ENCODE measurements around the gene KIF26B. TPM values are rescaled to one million over a fixed set of nuclear protein-coding genes. Genes with fewer than 3 reads are reported as not detected.
"Not testable (repeated sequence)": the region's sequence is repeated elsewhere in the genome, so short reads cannot be mapped to it uniquely, and the experiment has no call there.

Gene KIF26B
- polyA plus RNA-seq, 1 of the 3 experiments (the other 2 are of a cell fraction), result 2.6 TPM

DNA sequence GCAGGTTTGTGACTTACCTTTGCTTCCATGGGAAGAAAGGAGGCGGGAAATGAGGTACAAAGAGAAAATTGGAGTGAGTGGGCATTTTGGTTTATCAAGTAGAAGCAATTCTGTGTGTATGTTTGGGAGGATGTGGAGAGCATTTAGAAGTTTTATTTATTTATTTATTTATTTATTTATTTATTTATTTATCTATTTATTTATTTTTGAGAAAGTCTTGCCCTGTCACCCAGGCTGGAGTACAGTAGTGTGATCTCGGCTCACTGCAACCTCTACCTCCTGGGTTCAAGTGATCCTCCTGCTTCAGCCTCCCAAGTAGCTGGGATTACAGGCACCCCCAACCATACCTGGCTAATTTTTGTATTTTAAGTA lies 182.2 kb downstream of the KIF26B start:
- DNase-seq; H3K79me2 ChIP-seq (ENCODE audit: insufficient read depth); H4K20me1 ChIP-seq (ENCODE audit: insufficient read depth); CTCF ChIA-PET; H3K27me3 ChIP-seq (ENCODE audit: insufficient read depth); H3K9me2 ChIP-seq; H3K9me3 ChIP-seq; H3K4me2 ChIP-seq; H3F3A ChIP-seq (replicated peaks; ENCODE audit: insufficient read depth); H3K9ac ChIP-seq; H2AFZ ChIP-seq (ENCODE audit: low read depth); H3K4me3 ChIP-seq (ENCODE audit: low read depth in 2 of 2, low read length in 1 of 2): not testable (repeated sequence)
- 91% methylated on average over 2 of the region's 2 CpGs for WGBS (ENCODE audit: low lambda C conversion rate)
- Histone ChIP-seq H3K27ac (ENCODE audit: low read depth in 2 of 2, low read length in 1 of 2) (peak overlapping the region in 1 of 2 experiments; percentile 92; a peak in 2 of 4 replicates), H3K36me3 (replicated peaks in 1 of 2; ENCODE audit: control insufficient read depth in 1 of 2, insufficient read depth in 2 of 2, low read length in 1 of 2) (peaks cover 0 to 15% of the 10 kb centered on the region in 2 experiments), H3K4me1 (ENCODE audit: control insufficient read depth in 1 of 2, insufficient read depth in 2 of 2, low read depth in 1 of 2, low read length in 1 of 2) (peaks cover 0 to 40% of the 10 kb centered on the region in 2 experiments; a peak in 2 of 4 replicates)
- POLR2A ChIA-PET, result interaction anchor here (1.3 kb wide), 1 partner anchor 12 kb away, joined by 3 read pairs; no protein-coding TSS in a partner anchor

DNA sequence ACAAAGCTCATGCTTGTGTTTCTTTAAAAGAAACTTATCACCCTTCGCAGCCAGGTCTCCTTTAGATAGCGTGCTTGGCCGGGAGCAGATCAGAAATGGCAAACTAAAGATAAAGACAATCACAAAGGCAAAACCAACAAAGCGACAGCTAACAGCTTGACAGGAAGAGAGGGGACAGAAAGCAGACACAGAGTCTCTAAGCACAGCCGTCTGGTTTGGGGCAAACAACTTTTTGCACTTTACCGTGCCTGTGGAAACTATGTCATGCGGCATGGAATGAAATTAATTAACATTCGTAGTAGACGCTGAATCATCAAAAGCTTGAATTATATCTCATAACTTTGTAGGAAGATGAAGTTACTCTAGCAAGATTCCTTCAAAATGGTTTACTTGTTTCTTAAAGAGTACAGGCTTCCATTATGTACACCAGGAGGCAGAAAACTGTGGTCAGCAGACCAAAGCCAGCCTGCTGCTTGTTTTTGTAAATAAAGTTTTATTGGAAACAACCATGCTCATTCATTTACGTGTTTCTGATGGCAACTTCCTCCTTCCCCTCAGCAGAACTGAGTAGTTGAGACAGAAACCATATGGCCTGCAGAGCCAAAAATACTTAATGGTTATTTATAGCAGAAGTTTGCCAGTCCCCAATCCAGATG lies 183.2 kb downstream of the KIF26B start:
- no peak overlapping the region for H3K4me3 ChIP-seq (ENCODE audit: low read depth in 2 of 2, low read length in 1 of 2)
- peaks cover 0 to 5% of the 10 kb centered on the region in 2 experiments for H3K36me3 ChIP-seq (replicated peaks in 1 of 2; ENCODE audit: control insufficient read depth in 1 of 2, insufficient read depth in 2 of 2, low read length in 1 of 2)
- H3K9ac ChIP-seq, result no peak overlapping the region
- ChIA-PET POLR2A (interaction anchor here (1.3 kb wide), 1 partner anchor 13 kb away, joined by 3 read pairs; no protein-coding TSS in a partner anchor), CTCF (interaction anchor here (0.6 to 3.4 kb wide), 4 partner anchors 176 to 192 kb away, joined by 3 to 13 read pairs (median 6); no protein-coding TSS in a partner anchor)
- no peaks in the 10 kb centered on the region for H3K9me2 ChIP-seq
- H3K27ac ChIP-seq (ENCODE audit: low read depth in 2 of 2, low read length in 1 of 2), result peak overlapping the region; percentile 9 to 92; a peak in 2 of 4 replicates
- peaks cover 0 to 38% of the 10 kb centered on the region in 2 experiments; a peak in 2 of 4 replicates for H3K4me1 ChIP-seq (ENCODE audit: control insufficient read depth in 1 of 2, insufficient read depth in 2 of 2, low read depth in 1 of 2, low read length in 1 of 2)
- H2AFZ ChIP-seq (ENCODE audit: low read depth), result peak overlapping the region; percentile 66; the same call in 1 of the 2 replicates
- WGBS (ENCODE audit: low lambda C conversion rate), result 36% methylated on average over 10 of the region's 10 CpGs
- H3K9me3 ChIP-seq, result no peaks in the 10 kb centered on the region
- H3K4me2 ChIP-seq, result no peak overlapping the region
- DNase-seq, result peak; percentile 64
- no peaks in the 10 kb centered on the region for H3K27me3 ChIP-seq (ENCODE audit: insufficient read depth)
- H3K79me2 ChIP-seq (ENCODE audit: insufficient read depth), result no peaks in the 10 kb centered on the region
- H4K20me1 ChIP-seq (ENCODE audit: insufficient read depth), result no peaks in the 10 kb centered on the region
- H3F3A ChIP-seq (replicated peaks; ENCODE audit: insufficient read depth), result no peaks in the 10 kb centered on the region
- TF ChIP-seq NFIC (IDR thresholded peaks at IDR 0.05; ENCODE audit: borderline replicate concordance) (no peak), RXRA (IDR thresholded peaks at IDR 0.05; ENCODE audit: borderline replicate concordance, low read depth) (no peak), NRF1 (IDR thresholded peaks at IDR 0.05; ENCODE audit: low read depth, low read length) (no peak), JUND (IDR thresholded peaks at IDR 0.05) (no peak; the same call in 1 of the 2 replicates), FOSL2 (IDR thresholded peaks at IDR 0.05; ENCODE audit: borderline replicate concordance, low read depth) (no peak), GATA2 (CRISPR knock-in tag; IDR thresholded peaks at IDR 0.05) (peak; percentile 85), YY1 (IDR thresholded peaks at IDR 0.05; ENCODE audit: low read depth) (no peak), ELF1 (IDR thresholded peaks at IDR 0.05) (no peak), TCF12 (IDR thresholded peaks at IDR 0.05) (peak; percentile 39; the same call in 1 of the 2 replicates), GABPA (IDR thresholded peaks at IDR 0.05; ENCODE audit: low read depth) (no peak), RAD21 (IDR thresholded peaks at IDR 0.05; ENCODE audit: low read length) (no peak), EP300 (IDR thresholded peaks at IDR 0.05; ENCODE audit: borderline replicate concordance in 1 of 2, low read depth in 1 of 2, low read length in 1 of 2) (peak in 1 of 2 experiments; percentile 89; a peak in 2 of 4 replicates), TAF1 (IDR thresholded peaks at IDR 0.05; ENCODE audit: borderline replicate concordance, low read depth, low read length) (no peak)
- TF ChIP-seq, protein P1, sequence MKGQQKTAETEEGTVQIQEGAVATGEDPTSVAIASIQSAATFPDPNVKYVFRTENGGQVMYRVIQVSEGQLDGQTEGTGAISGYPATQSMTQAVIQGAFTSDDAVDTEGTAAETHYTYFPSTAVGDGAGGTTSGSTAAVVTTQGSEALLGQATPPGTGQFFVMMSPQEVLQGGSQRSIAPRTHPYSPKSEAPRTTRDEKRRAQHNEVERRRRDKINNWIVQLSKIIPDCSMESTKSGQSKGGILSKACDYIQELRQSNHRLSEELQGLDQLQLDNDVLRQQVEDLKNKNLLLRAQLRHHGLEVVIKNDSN (IDR thresholded peaks at IDR 0.05; ENCODE audit: borderline replicate concordance, low read depth), result no peak
- TF ChIP-seq, protein P2, sequence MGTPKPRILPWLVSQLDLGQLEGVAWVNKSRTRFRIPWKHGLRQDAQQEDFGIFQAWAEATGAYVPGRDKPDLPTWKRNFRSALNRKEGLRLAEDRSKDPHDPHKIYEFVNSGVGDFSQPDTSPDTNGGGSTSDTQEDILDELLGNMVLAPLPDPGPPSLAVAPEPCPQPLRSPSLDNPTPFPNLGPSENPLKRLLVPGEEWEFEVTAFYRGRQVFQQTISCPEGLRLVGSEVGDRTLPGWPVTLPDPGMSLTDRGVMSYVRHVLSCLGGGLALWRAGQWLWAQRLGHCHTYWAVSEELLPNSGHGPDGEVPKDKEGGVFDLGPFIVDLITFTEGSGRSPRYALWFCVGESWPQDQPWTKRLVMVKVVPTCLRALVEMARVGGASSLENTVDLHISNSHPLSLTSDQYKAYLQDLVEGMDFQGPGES (IDR thresholded peaks at IDR 0.05; ENCODE audit: low read depth, low read length), result no peak
- TF ChIP-seq, protein P3, sequence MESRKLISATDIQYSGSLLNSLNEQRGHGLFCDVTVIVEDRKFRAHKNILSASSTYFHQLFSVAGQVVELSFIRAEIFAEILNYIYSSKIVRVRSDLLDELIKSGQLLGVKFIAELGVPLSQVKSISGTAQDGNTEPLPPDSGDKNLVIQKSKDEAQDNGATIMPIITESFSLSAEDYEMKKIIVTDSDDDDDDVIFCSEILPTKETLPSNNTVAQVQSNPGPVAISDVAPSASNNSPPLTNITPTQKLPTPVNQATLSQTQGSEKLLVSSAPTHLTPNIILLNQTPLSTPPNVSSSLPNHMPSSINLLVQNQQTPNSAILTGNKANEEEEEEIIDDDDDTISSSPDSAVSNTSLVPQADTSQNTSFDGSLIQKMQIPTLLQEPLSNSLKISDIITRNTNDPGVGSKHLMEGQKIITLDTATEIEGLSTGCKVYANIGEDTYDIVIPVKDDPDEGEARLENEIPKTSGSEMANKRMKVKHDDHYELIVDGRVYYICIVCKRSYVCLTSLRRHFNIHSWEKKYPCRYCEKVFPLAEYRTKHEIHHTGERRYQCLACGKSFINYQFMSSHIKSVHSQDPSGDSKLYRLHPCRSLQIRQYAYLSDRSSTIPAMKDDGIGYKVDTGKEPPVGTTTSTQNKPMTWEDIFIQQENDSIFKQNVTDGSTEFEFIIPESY (IDR thresholded peaks at IDR 0.05; ENCODE audit: borderline replicate concordance, low read depth), result no peak
- TF ChIP-seq, protein P4, sequence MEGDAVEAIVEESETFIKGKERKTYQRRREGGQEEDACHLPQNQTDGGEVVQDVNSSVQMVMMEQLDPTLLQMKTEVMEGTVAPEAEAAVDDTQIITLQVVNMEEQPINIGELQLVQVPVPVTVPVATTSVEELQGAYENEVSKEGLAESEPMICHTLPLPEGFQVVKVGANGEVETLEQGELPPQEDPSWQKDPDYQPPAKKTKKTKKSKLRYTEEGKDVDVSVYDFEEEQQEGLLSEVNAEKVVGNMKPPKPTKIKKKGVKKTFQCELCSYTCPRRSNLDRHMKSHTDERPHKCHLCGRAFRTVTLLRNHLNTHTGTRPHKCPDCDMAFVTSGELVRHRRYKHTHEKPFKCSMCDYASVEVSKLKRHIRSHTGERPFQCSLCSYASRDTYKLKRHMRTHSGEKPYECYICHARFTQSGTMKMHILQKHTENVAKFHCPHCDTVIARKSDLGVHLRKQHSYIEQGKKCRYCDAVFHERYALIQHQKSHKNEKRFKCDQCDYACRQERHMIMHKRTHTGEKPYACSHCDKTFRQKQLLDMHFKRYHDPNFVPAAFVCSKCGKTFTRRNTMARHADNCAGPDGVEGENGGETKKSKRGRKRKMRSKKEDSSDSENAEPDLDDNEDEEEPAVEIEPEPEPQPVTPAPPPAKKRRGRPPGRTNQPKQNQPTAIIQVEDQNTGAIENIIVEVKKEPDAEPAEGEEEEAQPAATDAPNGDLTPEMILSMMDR (IDR thresholded peaks at IDR 0.05), result no peak
- TF ChIP-seq, protein P5, sequence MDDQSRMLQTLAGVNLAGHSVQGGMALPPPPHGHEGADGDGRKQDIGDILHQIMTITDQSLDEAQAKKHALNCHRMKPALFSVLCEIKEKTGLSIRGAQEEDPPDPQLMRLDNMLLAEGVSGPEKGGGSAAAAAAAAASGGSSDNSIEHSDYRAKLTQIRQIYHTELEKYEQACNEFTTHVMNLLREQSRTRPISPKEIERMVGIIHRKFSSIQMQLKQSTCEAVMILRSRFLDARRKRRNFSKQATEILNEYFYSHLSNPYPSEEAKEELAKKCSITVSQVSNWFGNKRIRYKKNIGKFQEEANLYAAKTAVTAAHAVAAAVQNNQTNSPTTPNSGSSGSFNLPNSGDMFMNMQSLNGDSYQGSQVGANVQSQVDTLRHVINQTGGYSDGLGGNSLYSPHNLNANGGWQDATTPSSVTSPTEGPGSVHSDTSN (IDR thresholded peaks at IDR 0.05), result no peak
- TF ChIP-seq, protein P6, sequence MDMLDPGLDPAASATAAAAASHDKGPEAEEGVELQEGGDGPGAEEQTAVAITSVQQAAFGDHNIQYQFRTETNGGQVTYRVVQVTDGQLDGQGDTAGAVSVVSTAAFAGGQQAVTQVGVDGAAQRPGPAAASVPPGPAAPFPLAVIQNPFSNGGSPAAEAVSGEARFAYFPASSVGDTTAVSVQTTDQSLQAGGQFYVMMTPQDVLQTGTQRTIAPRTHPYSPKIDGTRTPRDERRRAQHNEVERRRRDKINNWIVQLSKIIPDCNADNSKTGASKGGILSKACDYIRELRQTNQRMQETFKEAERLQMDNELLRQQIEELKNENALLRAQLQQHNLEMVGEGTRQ (IDR thresholded peaks at IDR 0.05; ENCODE audit: borderline replicate concordance, low read depth, low read length), result no peak

Measured in SK-N-SH (cell line).